GM19463 (cell line): ENCODE measurements around the gene TNIP3.

Experiments used
- ATAC-seq: cut with Tn5 transposase; IDR thresholded peaks from one replicate; pipeline ENCODE4 v1.9.1; 2021; ENCODE audit warnings: mild to moderate bottlenecking, moderate library complexity; ENCODE audit not compliant: unreplicated experiment

TNIP3 gene

DNA sequence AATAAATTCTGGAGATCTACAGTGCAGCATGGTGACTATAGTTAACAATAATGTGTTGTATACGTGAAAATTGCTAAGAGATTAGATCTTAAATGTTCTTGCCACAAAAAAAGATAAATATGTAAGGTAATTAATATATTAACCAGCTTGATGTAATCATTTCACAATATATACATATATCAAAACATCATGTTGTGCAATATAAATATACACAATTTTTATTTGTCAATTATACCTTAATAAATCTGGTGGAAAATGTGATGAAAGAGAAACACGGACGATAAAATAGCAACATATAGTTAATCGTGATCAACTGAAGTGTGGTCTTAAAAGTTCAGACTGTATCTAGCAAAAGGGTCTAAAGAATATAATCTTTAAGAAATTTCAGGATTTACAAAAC is 75.3 kb downstream of the TNIP3 start:
- ATAC-seq: no peak
